ENCODE measurements around the gene WDTC1.

DNA sequence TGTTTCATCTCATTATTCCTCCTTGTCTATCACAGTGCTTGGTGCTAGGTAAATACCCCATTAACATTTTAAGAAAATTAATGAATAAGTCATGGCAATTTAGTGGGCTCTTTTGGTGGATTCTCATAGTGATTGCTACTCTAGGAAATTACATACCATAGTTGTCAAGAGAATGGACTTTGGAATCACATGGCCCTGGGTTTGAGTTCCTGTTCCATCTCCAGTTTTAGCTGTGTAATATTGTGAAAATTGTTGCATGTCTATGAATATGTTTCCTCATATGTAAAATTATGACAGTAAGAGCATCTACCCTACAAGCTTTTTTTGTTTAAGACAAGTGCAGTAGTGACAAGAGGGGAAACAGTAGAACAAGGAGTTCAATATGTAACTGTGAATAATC is 20.7 kb downstream of the WDTC1 start:
- TF ChIP-seq, protein P1, sequence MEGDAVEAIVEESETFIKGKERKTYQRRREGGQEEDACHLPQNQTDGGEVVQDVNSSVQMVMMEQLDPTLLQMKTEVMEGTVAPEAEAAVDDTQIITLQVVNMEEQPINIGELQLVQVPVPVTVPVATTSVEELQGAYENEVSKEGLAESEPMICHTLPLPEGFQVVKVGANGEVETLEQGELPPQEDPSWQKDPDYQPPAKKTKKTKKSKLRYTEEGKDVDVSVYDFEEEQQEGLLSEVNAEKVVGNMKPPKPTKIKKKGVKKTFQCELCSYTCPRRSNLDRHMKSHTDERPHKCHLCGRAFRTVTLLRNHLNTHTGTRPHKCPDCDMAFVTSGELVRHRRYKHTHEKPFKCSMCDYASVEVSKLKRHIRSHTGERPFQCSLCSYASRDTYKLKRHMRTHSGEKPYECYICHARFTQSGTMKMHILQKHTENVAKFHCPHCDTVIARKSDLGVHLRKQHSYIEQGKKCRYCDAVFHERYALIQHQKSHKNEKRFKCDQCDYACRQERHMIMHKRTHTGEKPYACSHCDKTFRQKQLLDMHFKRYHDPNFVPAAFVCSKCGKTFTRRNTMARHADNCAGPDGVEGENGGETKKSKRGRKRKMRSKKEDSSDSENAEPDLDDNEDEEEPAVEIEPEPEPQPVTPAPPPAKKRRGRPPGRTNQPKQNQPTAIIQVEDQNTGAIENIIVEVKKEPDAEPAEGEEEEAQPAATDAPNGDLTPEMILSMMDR (IDR thresholded peaks at IDR 0.05; ENCODE audit: low read depth, low read length), result no peak
- no peak for TF ChIP-seq EZH2phosphoT487 (IDR thresholded peaks at IDR 0.05; ENCODE audit: low read depth)

All from OCI-LY3 (cell line).